Uterus (tissue), 2 donors: Measurements from ENCODE around the gene PLS1.
"Not testable (repeated sequence)": the region's sequence is repeated elsewhere in the genome, so short reads cannot be mapped to it uniquely, and the experiment has no call there.

Experiments used
- CTCF ChIP-seq, 4 experiments: fragments of 200-600 bp in 2 of 4; fragments of 450-650 bp in 2 of 4; sonication (generic) in 2 of 4; IDR thresholded peaks; one replicate each; pipeline ENCODE4 v1.5.1; 2016 to 2019; ENCODE audit warnings: antibody characterized with exemption in 4 of 4, mild to moderate bottlenecking in 2 of 4, moderate library complexity in 1 of 4
- POLR2A ChIP-seq, 2 donors: fragments of 450-650 bp; IDR thresholded peaks; one replicate each; pipeline ENCODE4 v1.6.1; 2016; ENCODE audit warnings: antibody characterized with exemption in 2 of 2, mild to moderate bottlenecking in 1 of 2, moderate library complexity in 1 of 2

GRCh38 chr3:142552579-142552978, 43.6 kb upstream of the PLS1 start:
- TF ChIP-seq POLR2A, CTCF (IDR thresholded peaks at IDR 0.05): not testable (repeated sequence)
